GM19328 (cell line): ENCODE measurements around the gene SYT9.

ENCODE experiments used
- ATAC-seq: cut with Tn5 transposase; IDR thresholded peaks from one replicate; pipeline ENCODE4 v1.9.1; 2021; ENCODE audit warnings: mild to moderate bottlenecking, moderate library complexity; ENCODE audit not compliant: unreplicated experiment

Gene SYT9

DNA sequence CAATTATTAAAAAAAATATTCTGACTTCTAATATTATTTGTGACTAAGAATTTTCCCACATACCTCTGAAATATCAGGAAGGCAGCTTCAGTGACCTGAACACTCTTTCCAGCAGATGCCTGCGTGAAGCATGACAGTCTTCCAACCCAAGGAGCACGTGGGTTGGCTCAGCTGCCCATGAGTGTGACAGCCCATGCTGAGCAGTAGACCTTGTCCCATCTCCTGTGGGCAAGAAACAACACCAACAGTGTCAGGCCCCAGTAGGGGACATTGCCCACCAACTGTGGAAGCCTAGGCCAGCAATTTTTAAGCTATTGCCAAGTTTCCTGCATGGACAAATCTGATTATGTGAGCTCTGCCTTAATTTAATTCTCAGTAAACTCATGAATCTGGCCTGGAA, 167.2 kb downstream of the SYT9 start:
- no peak for ATAC-seq

DNA sequence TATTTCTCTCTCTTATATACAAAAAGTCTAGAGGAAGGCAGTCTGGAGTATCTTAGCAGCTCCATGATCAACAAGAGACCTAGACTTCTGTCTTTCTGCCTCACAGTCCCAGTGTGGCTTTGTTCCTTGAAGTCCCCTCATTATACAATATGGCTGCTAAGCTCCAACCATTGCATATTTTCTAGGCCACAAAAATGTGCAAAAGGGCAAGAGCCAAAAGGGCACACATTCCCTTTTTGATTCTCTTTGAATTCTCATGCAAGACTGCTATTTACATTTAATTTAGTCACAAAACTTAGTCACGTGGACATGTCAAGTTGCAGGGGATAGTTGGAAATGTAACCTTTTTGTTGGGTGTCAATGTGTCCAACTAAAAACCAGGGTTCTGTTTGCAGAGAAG, 169.4 kb downstream of the SYT9 start:
- ATAC-seq = no peak

DNA sequence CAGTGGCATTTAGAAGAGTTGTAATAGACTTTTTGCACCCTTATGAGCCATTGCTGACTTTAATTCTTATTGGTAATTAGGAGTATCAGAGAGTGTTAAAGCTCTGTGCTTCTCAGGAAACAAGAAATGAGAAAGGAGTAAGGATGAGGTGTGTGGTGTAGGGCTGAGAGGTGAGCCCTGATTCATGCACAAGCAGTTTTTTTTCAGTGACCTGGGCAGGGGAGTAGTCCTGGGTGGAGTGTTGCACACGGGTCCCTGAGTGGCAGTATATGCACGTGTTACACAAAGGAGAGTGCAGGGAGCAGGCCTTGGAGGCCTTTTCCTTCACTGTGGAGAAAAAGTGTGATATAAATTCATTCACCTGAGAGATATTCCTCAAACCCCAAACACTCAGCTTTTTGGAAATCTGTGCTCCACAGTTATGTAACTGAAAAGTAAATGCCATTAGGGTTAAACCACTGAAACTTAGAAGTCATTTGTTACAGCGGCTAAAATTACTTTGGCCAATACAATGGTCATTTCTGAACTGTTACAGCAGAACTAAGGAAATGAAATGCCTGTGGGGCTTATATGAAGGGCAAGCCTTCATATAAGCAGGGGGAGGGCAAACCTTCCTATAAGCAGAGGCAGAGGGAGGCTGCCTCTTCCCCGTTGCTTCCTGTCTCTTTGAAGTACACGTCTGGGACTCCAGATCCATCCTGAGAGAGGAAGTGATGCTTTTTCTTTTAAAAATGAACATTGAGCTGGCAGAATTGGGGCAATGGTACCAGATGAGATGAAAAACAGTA, 171.0 kb downstream of the SYT9 start:
- ATAC-seq = no peak

DNA sequence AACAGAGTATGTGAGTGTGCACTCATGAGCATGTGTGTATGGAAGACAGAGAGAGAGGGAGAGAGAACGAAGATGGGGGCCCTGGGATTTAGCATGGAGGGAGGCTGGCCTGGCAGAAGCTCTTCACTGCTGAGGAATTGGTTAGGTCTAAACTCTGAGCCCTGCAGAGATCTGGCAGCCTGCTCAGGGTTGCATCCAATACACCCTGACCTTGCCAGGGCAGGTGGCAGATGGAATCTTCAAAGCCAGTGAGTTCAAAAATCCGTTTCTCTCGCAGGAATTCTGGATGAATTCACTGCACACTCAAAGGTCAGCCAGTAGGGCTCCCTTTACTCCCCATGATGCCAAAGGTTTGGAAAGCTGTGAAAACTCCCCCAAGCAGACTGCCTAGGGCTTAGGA, 172.2 kb downstream of the SYT9 start:
- no peak for ATAC-seq

DNA sequence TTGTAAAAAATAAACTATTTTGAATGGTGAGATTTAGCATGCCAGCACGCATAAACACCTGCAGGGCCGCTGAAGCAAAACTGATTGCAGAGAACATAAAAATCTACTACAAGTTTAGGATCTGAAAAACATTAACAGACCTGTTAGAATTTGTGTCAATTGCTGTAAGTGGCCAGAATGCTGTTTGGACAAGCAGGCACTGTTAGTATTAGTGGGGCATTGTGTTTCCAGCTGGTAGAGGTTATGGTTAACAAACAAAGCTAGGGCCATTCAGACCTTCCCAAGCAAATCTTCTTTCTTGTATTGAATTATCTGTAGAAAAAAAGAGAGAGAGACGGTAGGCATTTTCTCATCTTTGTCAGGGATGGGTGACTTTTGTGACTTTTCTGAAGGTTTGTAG, 176.0 kb downstream of the SYT9 start:
- no peak for ATAC-seq

DNA sequence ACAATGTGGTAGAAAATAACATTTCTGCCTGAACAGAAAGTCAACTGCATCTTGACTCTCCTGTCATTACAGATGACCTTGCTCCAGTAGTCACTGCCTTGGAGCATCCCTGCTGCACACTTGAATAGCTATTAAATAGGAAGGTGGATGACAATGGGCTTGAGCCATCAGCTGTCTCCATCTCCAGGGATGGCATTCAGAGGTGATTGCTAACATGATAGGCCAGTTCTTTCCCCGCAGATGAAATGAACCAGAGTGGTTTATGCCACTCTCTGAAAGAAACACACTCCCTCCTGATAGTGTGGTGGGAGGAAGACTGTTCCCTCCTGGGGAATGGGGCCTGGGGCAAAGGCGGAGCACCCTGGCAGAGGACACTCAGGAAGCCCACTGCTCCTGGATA, 176.5 kb downstream of the SYT9 start:
- ATAC-seq = no peak

DNA sequence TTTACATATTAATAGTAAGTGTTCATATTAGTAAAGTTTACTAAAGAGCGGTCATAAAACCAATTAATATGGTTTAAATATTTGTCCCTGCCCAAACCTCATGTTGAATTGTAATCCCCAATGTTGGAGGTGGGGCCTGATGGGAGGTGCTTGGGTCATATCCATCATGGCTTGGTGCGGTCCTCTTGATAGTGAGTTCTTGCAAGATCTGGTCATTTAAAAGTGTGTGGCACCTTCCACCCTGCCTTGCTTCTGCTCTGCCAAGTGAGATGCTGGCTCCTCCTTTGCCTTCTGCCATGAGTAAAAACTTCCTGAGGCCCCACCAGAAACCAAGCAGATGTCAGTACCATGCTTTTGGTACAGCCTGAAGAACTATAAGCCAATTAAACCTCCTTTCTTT, 178.8 kb downstream of the SYT9 start:
- ATAC-seq = no peak

DNA sequence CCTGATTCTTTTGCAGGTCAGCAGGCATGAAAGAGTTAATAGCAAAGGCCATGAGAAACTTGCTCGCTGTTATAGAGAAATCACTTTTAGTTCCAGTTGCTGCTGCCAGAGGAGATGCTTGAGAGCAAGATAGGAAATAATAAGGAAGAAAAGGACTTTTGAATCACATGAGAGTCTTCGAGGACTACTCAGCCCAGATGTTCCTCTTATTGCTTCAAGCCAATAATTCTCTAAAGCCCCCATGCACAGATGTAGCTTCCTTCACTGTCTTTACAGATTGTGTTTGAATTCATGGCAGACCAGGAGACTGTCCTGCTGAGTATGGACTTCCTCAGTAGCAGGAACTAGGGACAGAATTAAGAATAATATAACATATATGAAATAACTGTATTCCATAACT, 183.5 kb downstream of the SYT9 start:
- ATAC-seq = no peak

DNA sequence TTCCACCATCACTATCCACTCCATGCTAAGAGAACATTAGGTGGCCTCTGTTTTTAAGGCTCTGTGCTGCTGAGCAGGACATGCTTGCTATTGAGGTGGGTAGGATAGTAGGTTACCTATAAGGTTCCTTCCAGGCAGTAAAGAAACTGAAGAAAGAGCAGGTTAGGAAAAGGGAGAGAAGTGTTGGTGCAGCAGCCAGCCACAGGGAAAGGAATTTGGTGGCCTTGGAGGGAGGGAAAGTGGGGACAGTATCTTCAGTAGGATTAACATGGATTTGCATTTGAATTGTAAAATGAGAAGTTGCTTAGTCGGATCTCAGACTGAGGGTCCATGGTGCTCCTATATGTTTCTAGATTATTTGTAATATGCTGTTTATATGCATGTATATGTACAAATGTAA, 184.4 kb downstream of the SYT9 start:
- ATAC-seq = no peak

DNA sequence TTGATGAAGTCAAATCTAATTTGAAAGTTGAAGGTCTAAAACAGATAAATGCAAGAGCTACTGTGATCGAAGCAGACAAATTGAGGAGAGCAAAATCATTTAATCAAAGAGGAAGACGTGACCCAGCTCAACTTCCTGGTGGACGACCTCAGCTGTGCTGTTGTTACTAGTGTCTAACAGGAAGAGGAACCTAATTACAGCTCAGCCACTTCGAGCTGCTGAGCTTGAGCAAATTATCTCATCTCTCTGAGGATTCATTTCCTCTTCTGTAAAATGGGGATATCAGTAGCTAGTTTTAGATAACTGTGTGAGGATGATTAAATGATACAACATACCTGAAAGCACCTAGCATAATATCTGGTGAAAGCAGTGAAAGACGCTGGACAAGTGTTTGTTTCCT, 185.0 kb downstream of the SYT9 start:
- peak; percentile 83 for ATAC-seq

DNA sequence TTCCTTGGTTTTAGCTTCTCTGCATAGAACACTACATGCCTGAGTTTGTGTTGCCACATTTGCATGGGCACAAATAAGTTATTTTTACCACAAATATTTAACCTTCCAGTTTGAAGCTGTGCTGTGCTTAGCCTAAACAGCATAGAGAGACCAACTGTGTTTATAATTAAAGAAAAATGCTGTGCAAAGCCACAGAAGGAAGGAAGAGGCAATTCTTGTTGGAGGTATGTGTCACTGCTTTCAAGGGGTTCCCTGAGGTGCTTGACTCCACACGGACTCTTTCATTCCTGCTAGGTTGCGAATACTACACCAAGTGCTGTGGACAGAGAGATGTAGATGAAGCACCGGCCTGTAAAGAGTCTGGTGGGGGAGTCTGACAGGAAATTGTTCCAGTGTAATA, 186.0 kb downstream of the SYT9 start:
- no peak for ATAC-seq

DNA sequence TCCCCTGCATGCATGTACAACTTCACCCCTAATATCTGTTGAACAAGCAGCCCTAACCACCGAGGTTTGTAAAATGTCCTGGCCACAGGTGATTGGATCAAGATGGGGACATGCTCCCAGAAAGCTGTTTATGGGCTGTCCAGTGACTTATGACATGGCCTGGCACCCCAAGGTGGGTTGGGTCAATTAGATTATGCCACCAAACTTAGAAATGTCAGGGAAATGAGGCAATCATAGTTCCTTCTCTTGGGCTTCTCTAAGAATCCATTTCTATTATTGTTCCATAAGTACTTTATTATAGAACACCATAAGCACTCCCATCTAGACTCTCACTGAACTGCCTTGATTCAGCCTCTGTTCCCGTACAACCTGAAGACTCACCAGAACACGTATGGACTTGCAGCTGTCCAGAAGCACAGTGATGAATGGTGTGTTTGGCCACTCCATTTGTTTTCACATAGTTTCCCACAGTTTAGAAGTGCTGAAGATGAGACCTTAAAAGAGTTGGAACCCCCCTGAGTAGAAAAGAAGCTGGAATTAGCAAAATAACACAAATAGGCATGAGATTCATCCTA, 188.1 kb downstream of the SYT9 start:
- ATAC-seq = no peak

DNA sequence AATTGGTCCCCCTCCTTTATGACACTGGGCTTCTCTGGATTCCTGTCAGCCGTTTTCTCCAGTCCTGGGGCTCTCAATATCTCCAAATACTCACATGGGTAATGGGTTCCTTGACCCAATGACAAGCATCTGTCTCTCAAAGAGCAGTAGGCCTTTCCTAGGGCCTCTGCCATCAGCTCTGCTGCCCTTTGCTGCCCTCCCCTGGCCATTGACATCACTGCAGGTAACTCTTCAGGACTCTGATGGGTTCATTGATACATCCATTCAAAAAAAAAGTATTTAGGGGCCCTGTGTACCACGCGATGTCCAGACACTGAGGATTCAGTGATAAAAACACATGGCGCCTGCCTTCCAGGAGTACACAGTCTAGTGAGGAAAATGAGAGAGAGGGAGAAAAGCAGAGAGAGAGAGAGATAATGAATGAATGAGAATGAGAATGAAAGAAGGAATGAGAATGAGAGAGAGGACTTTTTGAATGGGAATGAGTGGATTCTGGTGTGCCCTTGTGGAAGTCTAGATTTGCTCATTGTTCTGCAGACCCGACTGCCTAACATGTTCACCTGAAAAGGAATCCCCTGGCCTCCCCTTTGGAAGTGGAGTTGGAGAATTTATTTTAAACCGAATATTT, 191.0 kb downstream of the SYT9 start:
- ATAC-seq = peak; percentile 80

DNA sequence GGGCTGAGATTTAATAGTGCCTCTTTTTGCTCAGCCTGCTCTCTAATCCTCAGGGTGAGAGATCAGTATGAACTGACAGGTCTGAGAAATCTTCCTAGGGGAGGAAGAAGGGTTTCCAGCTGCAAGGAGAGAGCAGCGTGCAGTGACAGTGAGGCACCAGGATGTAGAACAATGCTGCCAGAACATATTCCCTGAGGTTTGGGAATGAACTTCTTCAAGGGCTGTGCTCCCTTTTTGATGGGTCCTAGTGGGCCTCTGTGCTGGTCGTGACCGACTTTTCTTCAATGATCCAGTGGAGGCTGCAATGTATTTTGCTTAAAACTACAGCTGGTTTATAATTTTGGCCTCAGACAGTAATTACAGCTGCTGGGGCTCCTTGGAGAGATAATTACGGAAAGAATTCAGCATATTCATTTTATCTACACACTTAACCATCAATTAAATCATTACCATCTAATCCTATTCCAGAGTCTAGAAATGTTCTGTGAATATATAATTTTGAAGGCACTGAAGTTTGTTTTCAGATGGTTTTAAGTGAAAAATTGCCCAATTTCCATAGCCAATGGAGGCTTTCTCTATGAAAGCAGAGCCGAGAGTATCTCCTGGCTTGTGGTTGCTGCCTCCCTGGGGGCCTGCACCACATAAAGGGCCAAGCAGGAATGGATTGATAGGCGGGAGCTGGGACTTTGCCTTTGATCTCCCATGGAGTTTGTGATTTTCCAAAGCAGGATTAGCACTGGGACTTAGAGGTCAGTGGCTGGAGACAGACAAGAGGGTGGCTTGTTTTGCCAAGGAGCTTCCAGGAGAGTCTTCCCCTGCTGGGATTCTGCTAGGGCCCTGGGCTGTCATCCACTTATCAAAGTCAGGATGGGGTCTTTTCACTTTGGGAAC, 192.6 kb downstream of the SYT9 start:
- ATAC-seq = no peak

DNA sequence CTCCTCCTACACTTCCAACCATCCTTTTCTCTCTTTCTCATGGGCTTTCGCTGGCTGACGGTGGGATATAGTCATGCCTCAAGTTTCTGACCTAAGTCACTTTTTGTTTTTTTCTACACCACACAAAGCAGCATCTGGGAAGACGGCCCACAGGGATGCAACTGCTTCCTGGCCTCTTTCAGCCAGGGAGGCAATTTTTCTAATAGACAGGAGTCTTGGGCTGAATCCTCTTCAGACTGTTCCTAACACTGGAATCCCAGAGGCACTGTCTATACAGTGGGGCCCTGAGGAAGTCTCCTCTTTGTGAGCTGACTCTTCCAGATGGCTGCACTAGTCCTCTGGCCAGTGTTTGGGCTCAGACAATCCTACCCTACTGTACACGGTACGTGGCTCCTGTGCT, 193.9 kb downstream of the SYT9 start:
- ATAC-seq = no peak

DNA sequence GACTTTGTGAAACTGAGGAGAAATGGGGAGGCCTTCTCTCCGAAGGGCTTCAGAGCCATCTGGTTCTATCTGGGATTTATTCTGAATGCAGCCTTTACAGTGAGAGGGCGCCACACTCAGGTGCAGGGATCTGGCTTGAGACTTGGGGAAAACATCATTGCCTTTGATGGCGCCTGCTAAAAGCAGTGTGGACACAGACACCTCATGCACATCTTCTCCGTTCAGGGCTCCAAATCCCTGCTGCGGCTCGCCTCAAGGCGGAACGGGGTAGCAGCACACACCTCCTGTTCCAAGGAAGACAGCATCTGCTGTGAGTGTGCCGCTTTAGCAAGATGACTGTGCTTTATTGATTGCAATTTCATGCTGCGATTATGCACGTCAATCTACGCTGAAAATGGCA, 196.5 kb downstream of the SYT9 start:
- no peak for ATAC-seq

DNA sequence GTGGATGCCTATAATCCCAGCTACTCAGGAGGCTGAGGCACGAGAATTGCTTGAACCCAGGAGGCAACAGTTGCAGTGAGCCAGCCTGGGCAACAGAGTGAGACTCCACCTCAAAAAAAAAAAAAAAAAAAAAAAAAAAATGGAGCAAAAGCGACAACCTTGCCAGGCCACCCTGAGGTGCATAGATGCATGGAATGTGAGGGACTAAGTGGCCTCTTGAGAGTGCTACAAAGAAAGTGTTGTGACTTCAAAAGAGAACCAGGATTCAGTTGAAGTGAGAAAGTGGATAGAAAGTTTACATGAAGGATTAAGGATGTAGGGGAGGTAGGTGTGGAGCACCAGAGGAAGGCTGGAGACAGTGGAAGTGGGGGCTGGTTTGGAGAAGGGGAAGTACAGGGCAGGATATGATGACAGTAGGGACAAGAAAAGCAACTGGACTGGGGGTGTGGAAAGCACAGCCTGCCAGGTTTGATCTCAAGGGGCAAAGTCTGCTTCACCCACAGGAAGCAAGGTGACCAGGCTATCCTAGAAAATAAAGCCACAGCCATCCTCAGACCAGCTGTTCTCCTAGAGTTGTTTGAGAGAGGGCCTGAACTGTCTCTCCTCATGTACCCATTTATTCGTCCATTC, 197.6 kb downstream of the SYT9 start:
- no peak for ATAC-seq

DNA sequence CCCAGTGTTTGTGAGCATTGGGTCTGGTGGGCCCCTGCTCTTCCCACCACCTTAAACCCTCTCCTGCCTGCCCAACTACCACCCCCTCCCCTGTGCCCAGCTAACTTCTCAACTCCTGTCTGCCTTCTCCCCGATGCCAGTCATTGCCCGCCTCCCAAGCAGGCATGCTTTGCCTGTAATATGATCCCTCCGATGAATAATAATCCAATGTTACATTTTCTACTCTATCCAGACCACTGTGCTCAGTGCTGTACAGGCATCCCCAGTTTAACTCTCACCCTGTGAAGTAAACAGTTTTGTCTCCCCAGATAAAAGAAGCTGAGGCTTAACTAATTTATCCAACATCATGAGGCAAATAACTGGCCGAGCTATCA, 198.1 kb downstream of the SYT9 start:
- no peak for ATAC-seq

DNA sequence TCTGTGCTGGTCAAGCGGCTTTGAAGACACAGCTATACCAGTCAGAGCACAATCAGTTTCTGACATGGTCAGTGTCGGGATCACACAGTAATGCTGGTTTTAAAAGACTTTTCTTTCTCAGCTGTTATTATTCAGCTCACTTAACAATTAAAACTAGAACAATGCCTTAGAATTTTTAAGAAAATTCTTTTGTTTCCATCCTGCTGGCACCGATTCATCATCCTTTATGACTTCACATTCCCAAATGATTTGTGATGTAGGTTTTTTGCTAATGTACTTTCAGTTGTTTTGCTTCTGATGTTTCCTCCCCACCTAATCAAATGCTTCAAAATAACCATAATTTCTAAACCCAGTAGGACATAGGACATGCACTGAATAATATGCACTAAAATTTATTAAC, 199.1 kb downstream of the SYT9 start:
- ATAC-seq = no peak

DNA sequence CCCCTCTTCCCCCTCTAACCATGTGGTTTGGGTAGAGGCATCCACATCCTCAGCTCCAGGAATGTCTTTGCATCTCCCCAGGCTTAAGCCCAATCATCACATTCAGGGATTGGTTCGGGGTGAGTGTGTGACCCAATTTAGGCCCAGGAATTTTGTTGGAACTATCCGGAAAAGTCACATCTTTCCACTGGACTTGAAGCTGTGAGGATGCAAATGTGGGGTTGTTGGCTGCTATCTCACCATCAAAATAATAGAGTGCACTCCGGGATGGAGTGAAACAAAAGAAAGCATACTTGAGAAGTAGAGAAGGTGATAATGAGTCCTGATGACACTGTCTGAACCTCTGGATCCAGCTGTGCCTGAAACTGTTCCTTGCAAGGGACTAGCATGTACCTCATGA, 199.8 kb downstream of the SYT9 start:
- ATAC-seq = no peak

DNA sequence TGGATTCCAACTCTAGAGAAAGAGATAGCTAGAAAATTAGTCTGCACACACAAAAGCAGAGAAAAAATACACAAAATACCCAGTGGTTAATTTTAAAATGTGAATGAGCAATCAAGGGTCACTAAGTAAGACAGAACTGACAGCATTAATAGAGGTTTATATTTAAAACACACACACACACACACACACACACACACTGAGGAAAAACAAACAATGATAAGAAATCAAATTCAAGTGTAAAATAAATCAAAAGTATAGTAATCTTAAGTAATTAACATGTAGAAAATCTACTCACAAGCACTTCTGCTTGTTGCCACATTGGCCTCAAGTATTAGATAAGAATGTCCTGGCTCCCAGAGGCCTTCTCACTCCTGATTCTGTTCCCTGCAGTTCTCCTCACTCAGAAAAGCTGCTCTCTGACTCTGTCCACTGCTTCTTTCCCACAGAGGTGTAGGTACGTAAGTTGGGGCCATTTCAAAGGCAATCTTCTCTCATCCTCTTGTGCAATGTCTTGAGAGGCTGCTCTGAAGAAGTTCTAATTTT, 200.3 kb downstream of the SYT9 start:
- no peak for ATAC-seq
